ENCODE measurements around the gene SULT4A1.

The SULT4A1 gene

GRCh38 chr22:43889201-43889859 lies 27.0 kb upstream of the SULT4A1 start:
- H3K79me2 ChIP-seq (ENCODE audit: insufficient read depth, low read length): no peaks in the 10 kb centered on the region
- H3K4me3 ChIP-seq (ENCODE audit: low read depth in 1 of 2, low read length in 2 of 2): no peak overlapping the region
- DNase-seq (no peak), ATAC-seq (ENCODE audit: insufficient read depth, low read depth) (no peak)
- no peaks in the 10 kb centered on the region for H3K27me3 ChIP-seq (ENCODE audit: insufficient read depth, low read length, poor library complexity)
- H3K4me1 ChIP-seq (ENCODE audit: insufficient read depth, low read length): no peaks in the 10 kb centered on the region
- H3K9me3 ChIP-seq (ENCODE audit: insufficient read depth, low read length, severe bottlenecking): no peaks in the 10 kb centered on the region
- H3K27ac ChIP-seq (ENCODE audit: low read length): no peak overlapping the region
- H4K20me1 ChIP-seq (ENCODE audit: insufficient read depth, low read length): peaks cover 25% of the 10 kb centered on the region
- no peak overlapping the region for H3K4me2 ChIP-seq (ENCODE audit: insufficient read depth, low read length)
- no peak overlapping the region for H2AFZ ChIP-seq (ENCODE audit: low read depth, low read length)
- H3K36me3 ChIP-seq (ENCODE audit: insufficient read depth, low read length): no peaks in the 10 kb centered on the region
- TF ChIP-seq CTCF (IDR thresholded peaks at IDR 0.05; ENCODE audit: borderline replicate concordance, extremely low read depth, low read length, poor library complexity, severe bottlenecking) (no peak), EZH2 (IDR thresholded peaks at IDR 0.05; ENCODE audit: borderline replicate concordance, low read depth, low read length, severe bottlenecking) (no peak)
- no peak overlapping the region for H3K9ac ChIP-seq (ENCODE audit: low read depth, low read length)

GRCh38 chr22:43888740-43889139 lies 26.4 kb upstream of the SULT4A1 start:
- ATAC-seq (ENCODE audit: insufficient read depth, low read depth) (no peak), DNase-seq (no peak)
- Histone ChIP-seq H3K4me1 (ENCODE audit: insufficient read depth, low read length) (no peaks in the 10 kb centered on the region), H3K27ac (ENCODE audit: low read length) (no peak overlapping the region), H3K4me2 (ENCODE audit: insufficient read depth, low read length) (no peak overlapping the region), H3K9ac (ENCODE audit: low read depth, low read length) (no peak overlapping the region), H4K20me1 (ENCODE audit: insufficient read depth, low read length) (peaks cover 25% of the 10 kb centered on the region), H3K9me3 (ENCODE audit: insufficient read depth, low read length, severe bottlenecking) (no peaks in the 10 kb centered on the region), H3K4me3 (ENCODE audit: low read depth in 1 of 2, low read length in 2 of 2) (no peak overlapping the region), H3K36me3 (ENCODE audit: insufficient read depth, low read length) (no peaks in the 10 kb centered on the region), H2AFZ (ENCODE audit: low read depth, low read length) (no peak overlapping the region), H3K27me3 (ENCODE audit: insufficient read depth, low read length, poor library complexity) (no peaks in the 10 kb centered on the region), H3K79me2 (ENCODE audit: insufficient read depth, low read length) (no peaks in the 10 kb centered on the region)
- TF ChIP-seq EZH2 (IDR thresholded peaks at IDR 0.05; ENCODE audit: borderline replicate concordance, low read depth, low read length, severe bottlenecking) (no peak), CTCF (IDR thresholded peaks at IDR 0.05; ENCODE audit: borderline replicate concordance, extremely low read depth, low read length, poor library complexity, severe bottlenecking) (no peak)

- DNase-seq (no peak), ATAC-seq (ENCODE audit: insufficient read depth, low read depth) (no peak)
- H3K4me3 ChIP-seq (ENCODE audit: low read depth in 1 of 2, low read length in 2 of 2): no peak overlapping the region
- H3K27ac ChIP-seq (ENCODE audit: low read length): no peak overlapping the region
- TF ChIP-seq CTCF (IDR thresholded peaks at IDR 0.05; ENCODE audit: borderline replicate concordance, extremely low read depth, low read length, poor library complexity, severe bottlenecking): no peak
- TF ChIP-seq EZH2 (IDR thresholded peaks at IDR 0.05; ENCODE audit: borderline replicate concordance, low read depth, low read length, severe bottlenecking): no peak
- no peaks in the 10 kb centered on the region for H3K9me3 ChIP-seq (ENCODE audit: insufficient read depth, low read length, severe bottlenecking)
- H3K4me1 ChIP-seq (ENCODE audit: insufficient read depth, low read length): no peaks in the 10 kb centered on the region
- H2AFZ ChIP-seq (ENCODE audit: low read depth, low read length): no peak overlapping the region
- H3K4me2 ChIP-seq (ENCODE audit: insufficient read depth, low read length): no peak overlapping the region
- H3K79me2 ChIP-seq (ENCODE audit: insufficient read depth, low read length): no peaks in the 10 kb centered on the region
- peaks cover 18% of the 10 kb centered on the region for H4K20me1 ChIP-seq (ENCODE audit: insufficient read depth, low read length)
- H3K36me3 ChIP-seq (ENCODE audit: insufficient read depth, low read length): no peaks in the 10 kb centered on the region
- no peaks in the 10 kb centered on the region for H3K27me3 ChIP-seq (ENCODE audit: insufficient read depth, low read length, poor library complexity)
- H3K9ac ChIP-seq (ENCODE audit: low read depth, low read length): no peak overlapping the region
These were observed 25.1 kb upstream of the SULT4A1 start for GRCh38 chr22:43887391-43887790.

All from DND-41 (cell line).